ENCODE results near the gene MX1.

GRCh38 chr21:41433566-41433965 is 7.5 kb downstream of the MX1 start:
- TF ChIP-seq POLR2A (IDR thresholded peaks at IDR 0.05; ENCODE audit: low read length) (no peak), GATA1 (IDR thresholded peaks at IDR 0.05; ENCODE audit: low read depth, low read length) (no peak)

All from erythroblast (primary cell).